Uterus (tissue), 2 donors: ENCODE data around the gene C1orf52.

Experiments
- CTCF ChIP-seq, 4 experiments: fragments of 200-600 bp in 2 of 4; fragments of 450-650 bp in 2 of 4; sonication (generic) in 2 of 4; IDR thresholded peaks; one replicate each; pipeline ENCODE4 v1.5.1; 2016 to 2019; ENCODE audit warnings: antibody characterized with exemption in 4 of 4, mild to moderate bottlenecking in 2 of 4, moderate library complexity in 1 of 4
- POLR2A ChIP-seq, 2 donors: fragments of 450-650 bp; IDR thresholded peaks; one replicate each; pipeline ENCODE4 v1.6.1; 2016; ENCODE audit warnings: antibody characterized with exemption in 2 of 2, mild to moderate bottlenecking in 1 of 2, moderate library complexity in 1 of 2

GRCh38 chr1:85202092-85202863 is 57.2 kb downstream of the C1orf52 start:
- TF ChIP-seq POLR2A (IDR thresholded peaks at IDR 0.05) (no peak), CTCF (IDR thresholded peaks at IDR 0.05) (no peak)
